Measurements from ENCODE around the gene ACTA1.

DNA sequence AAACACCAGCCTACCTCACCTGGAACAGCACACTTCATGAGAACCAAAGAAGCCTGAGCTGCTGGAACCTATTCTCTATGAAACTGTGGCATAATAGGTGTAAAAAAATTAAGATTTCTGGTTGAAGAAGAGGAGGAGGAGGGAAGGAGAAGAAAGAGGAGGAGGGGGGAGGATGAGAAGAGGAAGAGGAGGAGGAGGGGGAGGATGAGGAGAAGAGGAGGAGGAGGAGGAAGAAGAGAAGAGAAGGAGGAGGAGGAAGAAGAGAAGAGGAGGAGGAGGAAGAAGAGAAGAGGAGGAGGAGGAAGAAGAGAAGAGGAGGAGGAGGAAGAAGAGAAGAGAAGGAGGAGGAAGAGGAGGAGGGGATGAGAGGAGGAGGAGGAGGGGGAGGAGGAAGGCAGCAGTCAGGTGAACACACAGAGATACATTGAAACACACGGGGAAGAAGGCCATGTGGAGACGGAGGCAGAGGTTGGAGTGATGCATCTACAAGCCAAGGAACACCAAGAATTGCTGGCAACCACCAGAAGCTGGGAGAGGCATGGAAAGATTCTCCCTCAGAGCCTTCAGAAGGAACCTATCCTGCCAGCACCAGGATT is 8.2 kb downstream of the ACTA1 start:
- TF ChIP-seq EZH2 (IDR thresholded peaks at IDR 0.05; ENCODE audit: low read length, unreplicated experiment) = no peak
- TF ChIP-seq, protein P1, sequence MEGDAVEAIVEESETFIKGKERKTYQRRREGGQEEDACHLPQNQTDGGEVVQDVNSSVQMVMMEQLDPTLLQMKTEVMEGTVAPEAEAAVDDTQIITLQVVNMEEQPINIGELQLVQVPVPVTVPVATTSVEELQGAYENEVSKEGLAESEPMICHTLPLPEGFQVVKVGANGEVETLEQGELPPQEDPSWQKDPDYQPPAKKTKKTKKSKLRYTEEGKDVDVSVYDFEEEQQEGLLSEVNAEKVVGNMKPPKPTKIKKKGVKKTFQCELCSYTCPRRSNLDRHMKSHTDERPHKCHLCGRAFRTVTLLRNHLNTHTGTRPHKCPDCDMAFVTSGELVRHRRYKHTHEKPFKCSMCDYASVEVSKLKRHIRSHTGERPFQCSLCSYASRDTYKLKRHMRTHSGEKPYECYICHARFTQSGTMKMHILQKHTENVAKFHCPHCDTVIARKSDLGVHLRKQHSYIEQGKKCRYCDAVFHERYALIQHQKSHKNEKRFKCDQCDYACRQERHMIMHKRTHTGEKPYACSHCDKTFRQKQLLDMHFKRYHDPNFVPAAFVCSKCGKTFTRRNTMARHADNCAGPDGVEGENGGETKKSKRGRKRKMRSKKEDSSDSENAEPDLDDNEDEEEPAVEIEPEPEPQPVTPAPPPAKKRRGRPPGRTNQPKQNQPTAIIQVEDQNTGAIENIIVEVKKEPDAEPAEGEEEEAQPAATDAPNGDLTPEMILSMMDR (conservative IDR thresholded peaks at IDR 0.05; ENCODE audit: low read depth, low read length) = no peak
- no peak for TF ChIP-seq EZH2phosphoT487 (IDR thresholded peaks at IDR 0.05; ENCODE audit: borderline replicate concordance, low read length)
